SU-DHL-6 (cell line): ENCODE results near the gene OR51A2.

ENCODE experiments used
- H2AFZ ChIP-seq: fragments of 200-600 bp; sonication (generic); 2 replicates; pipeline ENCODE4 v1.6.1; 2014; ENCODE audit warnings: low read depth, mild to moderate bottlenecking, moderate library complexity, mixed read lengths, antibody characterized with exemption, low read length; ENCODE audit not compliant: severe bottlenecking
- H3F3A ChIP-seq: fragments of 200-600 bp; shearing (Covaris generic); 2 replicates; pipeline ENCODE4 v1.6.0; 2016; ENCODE audit warnings: antibody characterized with exemption, mild to moderate bottlenecking; ENCODE audit not compliant: insufficient read depth
- H3K27ac ChIP-seq: fragments of 200-600 bp; sonication (generic); 2 replicates; pipeline ENCODE4 v1.5.1; 2016; ENCODE audit warnings: low read depth, mild to moderate bottlenecking, low read length, moderate library complexity, mixed read lengths
- H3K27me3 ChIP-seq: fragments of 200-600 bp; sonication (generic), shearing (Covaris generic); 2 replicates; pipeline ENCODE4 v1.6.0; 2014; ENCODE audit warnings: mild to moderate bottlenecking, low read length
- H3K36me3 ChIP-seq: fragments of 200-600 bp; sonication (generic); 2 replicates; pipeline ENCODE4 v1.6.1; 2014; ENCODE audit warnings: mild to moderate bottlenecking, low read length, mixed read lengths
- H3K4me2 ChIP-seq: fragments of 300-600, 200-600 bp; shearing (Covaris generic), sonication (generic); 2 replicates; pipeline ENCODE4 v1.6.0; 2014; ENCODE audit warnings: low read length, low read depth, mild to moderate bottlenecking; ENCODE audit not compliant: poor library complexity, severe bottlenecking
- H3K4me3 ChIP-seq: fragments of 200-600 bp; sonication (generic); 2 replicates; pipeline ENCODE4 v1.5.1; 2014; ENCODE audit warnings: antibody characterized with exemption, low read length, mild to moderate bottlenecking, mixed read lengths; ENCODE audit not compliant: insufficient read depth, poor library complexity, severe bottlenecking
- H3K79me2 ChIP-seq: fragments of 200-600 bp; sonication (generic); 2 replicates; pipeline ENCODE4 v1.6.1; 2014; ENCODE audit warnings: mild to moderate bottlenecking, low read length, moderate library complexity; ENCODE audit not compliant: insufficient read depth
- H3K9ac ChIP-seq: fragments of 200-600 bp; sonication (generic); 2 replicates; pipeline ENCODE4 v1.7.0; 2014; ENCODE audit warnings: mild to moderate bottlenecking, low read length
- H3K9me2 ChIP-seq: fragments of 200-600 bp; sonication (generic); replicated peaks from 2 replicates; pipeline ENCODE4 v1.6.1; 2014; ENCODE audit warnings: low read length; ENCODE audit not compliant: insufficient read depth
- H3K9me3 ChIP-seq: fragments of 200-600 bp; sonication (generic); 2 replicates; pipeline ENCODE4 v1.6.1; 2014; ENCODE audit warnings: low read length, mixed read lengths; ENCODE audit not compliant: insufficient read depth
- H4K20me1 ChIP-seq: fragments of 200-600 bp; sonication (generic); 2 replicates; pipeline ENCODE4 v1.6.1; 2014; ENCODE audit warnings: low read depth, mild to moderate bottlenecking, antibody characterized with exemption, low read length, moderate library complexity, mixed read lengths
- EZH2phosphoT487 ChIP-seq: fragments of 200-600 bp; sonication (generic), shearing (Covaris generic); conservative IDR thresholded peaks from 2 replicates; pipeline ENCODE4 v1.6.1; 2018; ENCODE audit warnings: mild to moderate bottlenecking, antibody characterized with exemption, low read length, moderate library complexity, mixed read lengths
- TF ChIP-seq, protein P1 (sequence below): fragments of 200-600 bp; sonication (generic); IDR thresholded peaks from one replicate; pipeline ENCODE4 v1.5.1; 2017; ENCODE audit warnings: antibody characterized with exemption, mild to moderate bottlenecking, low read length, moderate library complexity; ENCODE audit not compliant: insufficient read depth, poor library complexity, severe bottlenecking

The OR51A2 gene

DNA sequence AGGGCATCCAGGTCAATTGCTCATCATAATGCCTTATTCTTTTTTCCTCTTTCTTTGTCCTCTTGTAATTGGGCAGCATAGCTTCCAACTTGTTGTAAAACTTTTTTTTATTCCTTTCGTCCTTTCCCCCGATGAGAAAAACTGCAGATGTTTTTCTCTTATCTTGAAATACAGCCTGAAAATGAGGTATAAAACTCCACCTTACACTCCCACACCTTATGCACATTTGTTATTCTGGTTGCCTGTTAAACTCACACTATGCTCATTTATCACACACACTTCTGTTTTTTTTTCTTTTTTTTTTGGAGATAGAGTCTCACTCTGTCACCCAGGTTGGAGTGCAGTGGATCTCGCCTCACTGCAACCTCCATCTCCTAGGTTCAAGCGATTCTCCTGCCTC lies 1.9 kb upstream of the OR51A2 start:
- Histone ChIP-seq H3K4me2 (no peak overlapping the region), H3K27me3 (no peaks in the 10 kb centered on the region), H3K9ac (no peak overlapping the region), H3F3A (no peaks in the 10 kb centered on the region), H3K36me3 (no peaks in the 10 kb centered on the region), H4K20me1 (no peaks in the 10 kb centered on the region), H3K4me3 (no peak overlapping the region), H3K27ac (no peak overlapping the region), H2AFZ (no peak overlapping the region), H3K79me2 (no peaks in the 10 kb centered on the region), H3K9me2 (no peaks in the 10 kb centered on the region), H3K9me3 (no peaks in the 10 kb centered on the region)
- TF ChIP-seq, protein P1, sequence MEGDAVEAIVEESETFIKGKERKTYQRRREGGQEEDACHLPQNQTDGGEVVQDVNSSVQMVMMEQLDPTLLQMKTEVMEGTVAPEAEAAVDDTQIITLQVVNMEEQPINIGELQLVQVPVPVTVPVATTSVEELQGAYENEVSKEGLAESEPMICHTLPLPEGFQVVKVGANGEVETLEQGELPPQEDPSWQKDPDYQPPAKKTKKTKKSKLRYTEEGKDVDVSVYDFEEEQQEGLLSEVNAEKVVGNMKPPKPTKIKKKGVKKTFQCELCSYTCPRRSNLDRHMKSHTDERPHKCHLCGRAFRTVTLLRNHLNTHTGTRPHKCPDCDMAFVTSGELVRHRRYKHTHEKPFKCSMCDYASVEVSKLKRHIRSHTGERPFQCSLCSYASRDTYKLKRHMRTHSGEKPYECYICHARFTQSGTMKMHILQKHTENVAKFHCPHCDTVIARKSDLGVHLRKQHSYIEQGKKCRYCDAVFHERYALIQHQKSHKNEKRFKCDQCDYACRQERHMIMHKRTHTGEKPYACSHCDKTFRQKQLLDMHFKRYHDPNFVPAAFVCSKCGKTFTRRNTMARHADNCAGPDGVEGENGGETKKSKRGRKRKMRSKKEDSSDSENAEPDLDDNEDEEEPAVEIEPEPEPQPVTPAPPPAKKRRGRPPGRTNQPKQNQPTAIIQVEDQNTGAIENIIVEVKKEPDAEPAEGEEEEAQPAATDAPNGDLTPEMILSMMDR, result no peak
- TF ChIP-seq EZH2phosphoT487, result no peak

GRCh38 chr11:4947505-4947904 lies 8.0 kb downstream of the OR51A2 start, which contains the start of gene OR51A4:
Gene OR51A4 (minus strand): TSS chr11:4947605. CDS start chr11:4947100, 505 bp downstream.
- no peaks in the 10 kb centered on the region for H3K9me3 ChIP-seq
- H3K27ac ChIP-seq, result no peak within 1 kb of the TSS
- H3K9ac ChIP-seq, result no peak within 1 kb of the TSS
- H2AFZ ChIP-seq, result no peak within 1 kb of the TSS
- TF ChIP-seq EZH2phosphoT487, result no peak
- TF ChIP-seq, protein P1, result no peak
- no peaks in the 10 kb centered on the region for H3K27me3 ChIP-seq
- no peaks in the 10 kb centered on the region for H3K36me3 ChIP-seq
- H4K20me1 ChIP-seq, result no peaks in the 10 kb centered on the region; the same call in 1 of the 2 replicates
- H3K79me2 ChIP-seq, result no peaks in the 10 kb centered on the region
- H3F3A ChIP-seq, result no peaks in the 10 kb centered on the region
- no peak within 1 kb of the TSS for H3K4me2 ChIP-seq
- H3K9me2 ChIP-seq, result no peaks in the 10 kb centered on the region
- no peak within 1 kb of the TSS for H3K4me3 ChIP-seq

- Histone ChIP-seq H3K9me3 (no peaks in the 10 kb centered on the region), H3K9ac (no peak overlapping the region), H3K79me2 (no peaks in the 10 kb centered on the region), H3K27me3 (no peaks in the 10 kb centered on the region), H3F3A (no peaks in the 10 kb centered on the region), H3K36me3 (no peaks in the 10 kb centered on the region), H3K4me3 (no peak overlapping the region), H3K4me2 (no peak overlapping the region), H3K9me2 (no peaks in the 10 kb centered on the region), H3K27ac (no peak overlapping the region), H4K20me1 (no peaks in the 10 kb centered on the region), H2AFZ (no peak overlapping the region)
- TF ChIP-seq, protein P1, result no peak
- no peak for TF ChIP-seq EZH2phosphoT487
Observed at GRCh38 chr11:4936745-4937144, 18.8 kb downstream of the OR51A2 start.

DNA sequence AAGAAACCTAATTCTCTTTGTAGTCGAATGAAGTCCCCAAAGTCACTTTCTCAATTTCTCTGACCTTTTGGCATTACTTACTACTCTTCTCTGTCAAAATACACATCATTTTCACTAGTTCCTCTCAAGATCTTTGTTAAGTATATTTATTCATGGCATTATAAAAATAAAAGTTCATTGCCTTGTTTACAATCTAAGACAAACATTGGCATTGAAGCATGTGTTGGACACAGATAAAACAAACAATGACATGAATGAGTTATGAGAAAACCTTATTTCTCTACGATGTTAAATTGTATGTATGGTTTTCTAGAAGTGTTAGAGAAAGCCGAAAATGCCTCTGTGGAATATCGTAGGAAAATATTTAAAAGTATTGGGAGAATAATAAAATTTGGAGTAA lies 22.8 kb downstream of the OR51A2 start:
- Histone ChIP-seq H3K9ac (no peak overlapping the region), H2AFZ (no peak overlapping the region), H3K79me2 (no peaks in the 10 kb centered on the region), H4K20me1 (no peaks in the 10 kb centered on the region), H3K4me3 (no peak overlapping the region), H3K9me2 (no peaks in the 10 kb centered on the region), H3K27ac (no peak overlapping the region), H3K4me2 (no peak overlapping the region), H3F3A (no peaks in the 10 kb centered on the region), H3K27me3 (no peaks in the 10 kb centered on the region; the same call in 1 of the 2 replicates), H3K36me3 (no peaks in the 10 kb centered on the region), H3K9me3 (no peaks in the 10 kb centered on the region)
- TF ChIP-seq EZH2phosphoT487, result no peak
- TF ChIP-seq, protein P1, result no peak
